H9 (cell line): ENCODE results near the gene ZNF765. TPM values are rescaled to one million over a fixed set of nuclear protein-coding genes. Genes with fewer than 3 reads are reported as not detected.

Experiments
- DNase-seq: peaks from one replicate; pipeline ENCODE4 v3.0.0-alpha.2; 2017
- H2AFZ ChIP-seq: one replicate; pipeline ENCODE4 v1.6.1; 2013; ENCODE audit warnings: mild to moderate bottlenecking, low read length, control low read depth, moderate library complexity
- H2AK5ac ChIP-seq: 2 replicates; pipeline ENCODE4 v1.6.1; 2013; ENCODE audit warnings: low read length, control low read depth, mixed read lengths; ENCODE audit not compliant: insufficient read length
- H2BK120ac ChIP-seq: one replicate; pipeline ENCODE4 v1.6.1; 2013; ENCODE audit warnings: low read depth, mild to moderate bottlenecking, low read length, control low read depth, inconsistent platforms; ENCODE audit not compliant: poor library complexity, severe bottlenecking
- H2BK12ac ChIP-seq: 2 replicates; pipeline ENCODE4 v1.6.1; 2013; ENCODE audit warnings: low read length, control low read depth, mixed read lengths, low read depth; ENCODE audit not compliant: insufficient read length
- H2BK15ac ChIP-seq: 2 replicates; pipeline ENCODE4 v1.6.1; 2013; ENCODE audit warnings: low read depth, low read length, control low read depth
- H2BK20ac ChIP-seq: one replicate; pipeline ENCODE4 v1.6.1; 2013; ENCODE audit warnings: low read depth, mild to moderate bottlenecking, low read length, control low read depth, inconsistent platforms; ENCODE audit not compliant: poor library complexity, severe bottlenecking
- H2BK5ac ChIP-seq: 2 replicates; pipeline ENCODE4 v1.6.1; 2013; ENCODE audit warnings: low read length, control low read depth, mixed read lengths; ENCODE audit not compliant: insufficient read length
- H3K14ac ChIP-seq: 2 replicates; pipeline ENCODE4 v1.6.1; 2013; ENCODE audit warnings: low read length, control low read depth; ENCODE audit not compliant: insufficient read depth
- H3K18ac ChIP-seq: 2 replicates; pipeline ENCODE4 v1.6.1; 2013; ENCODE audit warnings: low read depth, mild to moderate bottlenecking, mixed read lengths, low read length, control low read depth; ENCODE audit not compliant: insufficient read length
- H3K23ac ChIP-seq: 2 replicates; pipeline ENCODE4 v1.6.1; 2013; ENCODE audit warnings: low read length, control low read depth, mixed read lengths, low read depth; ENCODE audit not compliant: insufficient read length
- H3K23me2 ChIP-seq: 2 replicates; pipeline ENCODE4 v1.6.1; 2013; ENCODE audit warnings: low read depth, mild to moderate bottlenecking, mixed read lengths, low read length, control low read depth; ENCODE audit not compliant: insufficient read length, poor library complexity, severe bottlenecking
- H3K27ac ChIP-seq: 2 replicates; pipeline ENCODE4 v1.5.1; 2013; ENCODE audit warnings: low read length, control low read depth, mixed read lengths, low read depth; ENCODE audit not compliant: insufficient read length
- H3K27me3 ChIP-seq: 2 replicates; pipeline ENCODE4 v1.6.1; 2013; ENCODE audit warnings: low read length, control low read depth, inconsistent platforms; ENCODE audit not compliant: insufficient read depth
- H3K4ac ChIP-seq: 2 replicates; pipeline ENCODE4 v1.6.1; 2013; ENCODE audit warnings: low read depth, mild to moderate bottlenecking, control low read depth, inconsistent platforms, low read length, moderate library complexity
- H3K4me1 ChIP-seq: 2 replicates; pipeline ENCODE4 v1.6.1; 2013; ENCODE audit warnings: low read length, control low read depth, inconsistent platforms; ENCODE audit not compliant: insufficient read depth
- H3K4me2 ChIP-seq: 2 replicates; pipeline ENCODE4 v1.6.1; 2013; ENCODE audit warnings: low read length, control low read depth, mixed read lengths; ENCODE audit not compliant: insufficient read length, insufficient read depth
- H3K56ac ChIP-seq: 2 replicates; pipeline ENCODE4 v1.6.1; 2013; ENCODE audit warnings: low read depth, mild to moderate bottlenecking, mixed read lengths, low read length, control low read depth; ENCODE audit not compliant: insufficient read length
- H3K79me1 ChIP-seq: 2 replicates; pipeline ENCODE4 v1.6.1; 2013; ENCODE audit warnings: low read depth, mild to moderate bottlenecking, moderate library complexity, low read length, control low read depth, inconsistent platforms; ENCODE audit not compliant: insufficient read depth, poor library complexity, severe bottlenecking
- H3K79me2 ChIP-seq: 2 replicates; pipeline ENCODE4 v1.6.1; 2013; ENCODE audit warnings: low read length, control low read depth, inconsistent platforms; ENCODE audit not compliant: insufficient read depth
- H3K9ac ChIP-seq: 2 replicates; pipeline ENCODE4 v1.6.1; 2013; ENCODE audit warnings: low read length, control low read depth, mixed read lengths; ENCODE audit not compliant: insufficient read length; ENCODE audit errors: extremely low read depth
- H3K9me3 ChIP-seq: one replicate; pipeline ENCODE4 v1.6.1; 2013; ENCODE audit warnings: low read depth, low read length, inconsistent platforms; ENCODE audit not compliant: control insufficient read depth
- H3T11ph ChIP-seq: one replicate; pipeline ENCODE4 v1.6.1; 2013; ENCODE audit warnings: mild to moderate bottlenecking, low read length, control low read depth, inconsistent platforms
- H4K20me1 ChIP-seq: one replicate; pipeline ENCODE4 v1.6.1; 2013; ENCODE audit not compliant: control insufficient read depth, insufficient read length, insufficient read depth
- H4K5ac ChIP-seq: 2 replicates; pipeline ENCODE4 v1.6.1; 2013; ENCODE audit warnings: low read depth, mild to moderate bottlenecking, mixed read lengths, low read length, control low read depth; ENCODE audit not compliant: insufficient read length
- H4K8ac ChIP-seq: replicated peaks from 2 replicates; pipeline ENCODE4 v1.6.1; 2013; ENCODE audit warnings: low read length, control low read depth, mixed read lengths, low read depth; ENCODE audit not compliant: insufficient read length
- H4K91ac ChIP-seq: 2 replicates; pipeline ENCODE4 v1.6.1; 2013; ENCODE audit warnings: low read depth, mild to moderate bottlenecking, moderate library complexity, mixed read lengths, low read length, control low read depth; ENCODE audit not compliant: insufficient read length
- H3K27ac Mint-ChIP-seq, 3 experiments: 2 replicates in 2 of 3; 3 replicates in 1 of 3; pipeline ENCODE4 v1.8.0; 2020 to 2021; ENCODE audit warnings: mixed read lengths in 3 of 3, mild to moderate bottlenecking in 1 of 3, moderate library complexity in 1 of 3
- H3K27me3 Mint-ChIP-seq: 2 replicates; pipeline ENCODE4 v1.8.0; 2021; ENCODE audit warnings: low read depth, mild to moderate bottlenecking, moderate library complexity, mixed read lengths
- H3K36me3 Mint-ChIP-seq, 3 experiments: 2 replicates in 2 of 3; 3 replicates in 1 of 3; pipeline ENCODE4 v1.8.0; 2020 to 2021; ENCODE audit warnings: low read depth in 3 of 3, mixed read lengths in 3 of 3; ENCODE audit not compliant: insufficient read depth in 1 of 3
- H3K4me1 Mint-ChIP-seq, 2 experiments: 2 replicates each; pipeline ENCODE4 v1.8.0; 2020; ENCODE audit warnings: mixed read lengths in 2 of 2
- H3K4me3 Mint-ChIP-seq, 2 experiments: 2 replicates in 1 of 2; 3 replicates in 1 of 2; pipeline ENCODE4 v1.8.0; 2020 to 2021; ENCODE audit warnings: mild to moderate bottlenecking in 2 of 2, mixed read lengths in 2 of 2, moderate library complexity in 1 of 2
- H3K9me3 Mint-ChIP-seq, 2 experiments: 2 replicates in 1 of 2; 3 replicates in 1 of 2; pipeline ENCODE4 v1.8.0; 2020; ENCODE audit warnings: mild to moderate bottlenecking in 2 of 2, mixed read lengths in 2 of 2, moderate library complexity in 1 of 2
- WGBS: extraction: QIAGEN DNeasy Blood & Tissue Kit; methylation state at CpG from one replicate; pipeline ENCODE4 v1.1.7; 2013; ENCODE audit warnings: missing lambda C conversion rate, low lambda C conversion rate, mixed read lengths; ENCODE audit not compliant: insufficient read length; ENCODE audit errors: extremely low coverage; 5-methylcytosine and 5-hydroxymethylcytosine counted together
- total RNA-seq: library from RNA; stranded (reverse); gene quantifications from 2 replicates; pipeline ENCODE4 v1.2.1, GENCODE V29; 2021
- TF ChIP-seq, protein P1 (sequence below): fragments of 200-600 bp; sonication (generic); conservative IDR thresholded peaks from 3 replicates; pipeline ENCODE4 v1.8.0; 2021; ENCODE audit warnings: antibody characterized with exemption, mild to moderate bottlenecking

Gene ZNF765
- total RNA-seq, 1 experiment from 2014 or later = 20.4 TPM

DNA sequence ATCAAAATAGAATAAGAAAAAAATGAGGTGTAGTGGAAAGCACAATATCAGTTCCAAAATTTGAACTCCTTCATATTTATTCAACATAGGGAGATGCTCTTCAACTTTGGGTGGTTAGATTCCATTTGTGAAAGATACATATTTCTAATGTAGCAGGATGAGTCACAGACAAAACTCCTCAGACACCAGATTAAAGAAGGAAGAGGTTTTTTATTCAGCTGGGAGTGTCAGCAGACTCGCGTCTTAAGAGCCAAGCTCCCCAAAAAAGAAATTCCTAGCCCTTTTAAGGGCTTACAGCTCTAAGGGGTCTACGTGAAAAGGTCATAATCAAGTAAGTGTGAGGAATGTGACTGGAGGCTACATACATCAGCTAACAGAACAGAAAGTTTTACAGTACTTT is 6.8 kb upstream of the ZNF765 start:
- Histone ChIP-seq H3K23ac (no peak overlapping the region), H4K20me1 (no peaks in the 10 kb centered on the region), H3T11ph (no peak overlapping the region), H4K5ac (no peak overlapping the region), H2BK12ac (no peak overlapping the region), H3K23me2 (no peaks in the 10 kb centered on the region), H3K9ac (no peak overlapping the region), H3K4me1 (0 out of 2 replicates have a peak, but pooled peaks cover 3% of the 10 kb centered on the region), H3K4me2 (no peak overlapping the region), H2AFZ (no peak overlapping the region), H4K8ac (no peak overlapping the region), H4K91ac (no peak overlapping the region), H3K27ac (no peak overlapping the region), H2BK120ac (no peak overlapping the region), H3K4ac (no peak overlapping the region), H3K79me1 (no peaks in the 10 kb centered on the region), H3K14ac (no peak overlapping the region), H3K56ac (no peak overlapping the region), H2BK15ac (no peak overlapping the region), H3K18ac (no peak overlapping the region), H2BK5ac (no peak overlapping the region), H3K9me3 (peaks cover 10% of the 10 kb centered on the region), H2BK20ac (no peak overlapping the region), H3K79me2 (no peaks in the 10 kb centered on the region), H3K27me3 (no peaks in the 10 kb centered on the region), H2AK5ac (no peak overlapping the region)
- Mint-ChIP-seq H3K36me3 (peaks cover 38 to 44% (median 42%) of the 10 kb centered on the region in 3 experiments), H3K4me3 (no peak overlapping the region), H3K4me1 (peaks cover 6 to 10% of the 10 kb centered on the region in 2 experiments), H3K27ac (no peak overlapping the region), H3K27me3 (no peaks in the 10 kb centered on the region), H3K9me3 (peaks cover 23 to 34% of the 10 kb centered on the region in 2 experiments)
- no CpG with 5 or more reads among the region's 3 CpGs for WGBS
- TF ChIP-seq, protein P1, sequence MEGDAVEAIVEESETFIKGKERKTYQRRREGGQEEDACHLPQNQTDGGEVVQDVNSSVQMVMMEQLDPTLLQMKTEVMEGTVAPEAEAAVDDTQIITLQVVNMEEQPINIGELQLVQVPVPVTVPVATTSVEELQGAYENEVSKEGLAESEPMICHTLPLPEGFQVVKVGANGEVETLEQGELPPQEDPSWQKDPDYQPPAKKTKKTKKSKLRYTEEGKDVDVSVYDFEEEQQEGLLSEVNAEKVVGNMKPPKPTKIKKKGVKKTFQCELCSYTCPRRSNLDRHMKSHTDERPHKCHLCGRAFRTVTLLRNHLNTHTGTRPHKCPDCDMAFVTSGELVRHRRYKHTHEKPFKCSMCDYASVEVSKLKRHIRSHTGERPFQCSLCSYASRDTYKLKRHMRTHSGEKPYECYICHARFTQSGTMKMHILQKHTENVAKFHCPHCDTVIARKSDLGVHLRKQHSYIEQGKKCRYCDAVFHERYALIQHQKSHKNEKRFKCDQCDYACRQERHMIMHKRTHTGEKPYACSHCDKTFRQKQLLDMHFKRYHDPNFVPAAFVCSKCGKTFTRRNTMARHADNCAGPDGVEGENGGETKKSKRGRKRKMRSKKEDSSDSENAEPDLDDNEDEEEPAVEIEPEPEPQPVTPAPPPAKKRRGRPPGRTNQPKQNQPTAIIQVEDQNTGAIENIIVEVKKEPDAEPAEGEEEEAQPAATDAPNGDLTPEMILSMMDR = no peak
- DNase-seq = no peak
